Spleen (tissue), 11 donors: Measurements from ENCODE around the gene SSNA1. TPM values are rescaled to one million over a fixed set of nuclear protein-coding genes. Genes with fewer than 3 reads are reported as not detected.

Experiments used
- DNase-seq: peaks from one replicate; pipeline ENCODE4 v3.0.0-alpha.2; 2020
- H3K27ac ChIP-seq, 8 donors: fragments of 200-600 bp; sonication (generic) in 7 of 8; 1 replicate in 4 of 8; 2 replicates in 4 of 8; pipeline versions ENCODE4 v1.5.0 to v1.8.0; 2016 to 2021; ENCODE audit warnings: inconsistent platforms in 4 of 8, mild to moderate bottlenecking in 4 of 8, moderate library complexity in 1 of 8
- H3K27me3 ChIP-seq, 7 donors: fragments of 200-600 bp; sonication (generic) in 6 of 7; replicated peaks in 1 of 7; 1 replicate in 4 of 7; 2 replicates in 3 of 7; pipeline versions ENCODE4 v1.5.0 to v1.8.0; 2016 to 2021; ENCODE audit warnings: inconsistent platforms in 3 of 7, mild to moderate bottlenecking in 1 of 7
- H3K36me3 ChIP-seq, 6 donors: fragments of 200-600 bp; sonication (generic) in 5 of 6; 1 replicate in 4 of 6; 2 replicates in 2 of 6; pipeline versions ENCODE4 v1.5.0 to v1.8.0; 2016 to 2021; ENCODE audit warnings: inconsistent platforms in 2 of 6
- H3K4me1 ChIP-seq, 6 donors: fragments of 200-600 bp; sonication (generic) in 5 of 6; 1 replicate in 3 of 6; 2 replicates in 3 of 6; pipeline versions ENCODE4 v1.5.0 to v1.8.0; 2016 to 2021; ENCODE audit warnings: inconsistent platforms in 3 of 6
- H3K4me3 ChIP-seq, 8 donors: fragments of 200-600 bp; sonication (generic) in 7 of 8; 1 replicate in 4 of 8; 2 replicates in 4 of 8; pipeline versions ENCODE4 v1.5.0 to v1.8.0; 2016 to 2021; ENCODE audit warnings: inconsistent platforms in 4 of 8, mild to moderate bottlenecking in 4 of 8, moderate library complexity in 2 of 8
- H3K9me3 ChIP-seq, 8 donors: fragments of 200-600 bp; sonication (generic) in 7 of 8; 1 replicate in 4 of 8; 2 replicates in 4 of 8; pipeline versions ENCODE4 v1.5.0 to v1.8.0; 2016 to 2021; ENCODE audit warnings: inconsistent platforms in 4 of 8
- POLR2A ChIP-seq, 3 donors: fragments of 450-650 bp; IDR thresholded peaks; one replicate each; pipeline ENCODE4 v1.5.1; 2017; ENCODE audit warnings: antibody characterized with exemption in 3 of 3, mild to moderate bottlenecking in 1 of 3
- POLR2AphosphoS5 ChIP-seq, 3 donors: sonication (generic); formaldehyde crosslinking; IDR thresholded peaks; one replicate each; pipeline ENCODE4 v1.5.1; 2017; ENCODE audit warnings: antibody characterized with exemption in 3 of 3
- WGBS, 5 donors: extraction: QIAGEN DNeasy Blood & Tissue Kit in 3 of 5; methylation state at CpG; one replicate each; pipeline versions ENCODE4 v1.1.5 to v1.1.7; 2013 to 2018; 5-methylcytosine and 5-hydroxymethylcytosine counted together
- intact Hi-C: fragments of 100-400 bp; cut with DNase I; formaldehyde crosslinking; loops from one replicate; pipeline ENCODE4 v1.15.0; 2023; ENCODE audit warnings: low total_unique reads
- polyA plus RNA-seq, 3 donors: library from polyadenylated mRNA; stranded (reverse); fragments of 200-250 nt; gene quantifications; one replicate each; pipeline ENCODE4 v1.2.1, GENCODE V29; 2013
- total RNA-seq, 7 donors: library from RNA; depleted of rRNA in 3 of 7; stranded (reverse); fragments of >200 nt in 3 of 7; fragmentation: NEBNext Ultra II Directional in 4 of 7; extraction: Animal tissue kit (Norgen Biotek cat#: 25700) in 4 of 7; gene quantifications; one replicate each; pipeline versions ENCODE4 v1.1.0 to v1.2.1, GENCODE V29; 2016 to 2021
- TF ChIP-seq, protein P1 (sequence below), 11 experiments: fragments of 200-600 bp in 7 of 11; fragments of 450-650 bp in 4 of 11; sonication (generic) in 4 of 11; IDR thresholded peaks in 8 of 11; conservative IDR thresholded peaks in 3 of 11; 1 replicate in 7 of 11; 2 replicates in 4 of 11; pipeline versions ENCODE4 v1.4.0 to v1.8.0; 2016 to 2021; ENCODE audit warnings: antibody characterized with exemption in 11 of 11, inconsistent platforms in 4 of 11, mild to moderate bottlenecking in 1 of 11
- donor health status: healthy with polysubstance abuse.
- donor health status: DM: no; HTN: no; CAD: no; lungs with moderate emphysema.
- donor health status: DM: no; HTN: no; CAD: no.
- donor health status: Bipolar disorder and iron deficiency.
- donor health status: healthy.
- donor health status: DM: no; HTN: no; CAD: no.
- donor health status: DM: yes; HTN: yes; CAD: no.

SSNA1 gene
- total and polyA plus RNA-seq, 10 donors: 38.2 to 109 (median 48.0) TPM

DNA sequence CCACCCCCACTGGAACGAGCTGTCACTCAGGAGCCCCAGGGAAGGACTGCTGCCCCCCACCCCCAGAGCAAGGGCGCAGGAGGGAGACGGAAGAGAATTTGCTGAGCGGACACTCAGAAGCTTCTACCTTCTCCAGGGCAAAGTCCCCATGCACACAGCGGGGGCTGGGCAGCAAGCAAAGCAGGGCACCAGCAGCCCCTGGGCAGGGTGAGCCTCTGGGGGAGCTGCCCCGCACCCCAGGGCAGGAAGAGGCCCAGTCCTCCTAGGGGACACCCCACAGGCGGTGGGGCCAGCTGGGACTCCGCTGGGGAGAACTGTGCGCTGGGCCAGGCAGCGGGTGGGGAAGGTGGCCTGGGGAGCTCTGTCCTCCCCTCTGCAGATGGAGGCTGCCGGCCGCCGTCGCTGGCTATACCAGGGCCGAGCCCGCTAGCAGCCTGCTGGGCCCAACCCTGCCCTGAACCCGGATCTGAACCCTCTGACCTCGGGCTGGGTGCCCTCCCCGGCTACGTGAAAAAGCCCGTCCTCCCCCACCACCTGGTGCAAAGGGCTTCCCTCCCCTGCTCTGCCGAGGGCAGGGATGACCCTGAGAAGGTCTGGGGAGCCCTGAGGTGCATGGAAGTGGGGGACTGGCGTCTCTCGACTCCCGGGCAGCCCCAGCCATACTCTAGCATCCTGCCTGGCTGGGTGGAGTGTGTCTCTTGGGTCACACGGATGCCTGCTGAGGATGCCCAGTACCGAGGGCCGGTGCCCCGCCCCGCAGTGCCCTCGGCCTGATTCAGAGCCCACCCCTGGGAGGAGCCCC, 41.6 kb downstream of the SSNA1 start:
- TF ChIP-seq POLR2A (IDR thresholded peaks at IDR 0.05): no peak
- TF ChIP-seq POLR2AphosphoS5 (IDR thresholded peaks at IDR 0.05): no peak
- TF ChIP-seq, protein P1, sequence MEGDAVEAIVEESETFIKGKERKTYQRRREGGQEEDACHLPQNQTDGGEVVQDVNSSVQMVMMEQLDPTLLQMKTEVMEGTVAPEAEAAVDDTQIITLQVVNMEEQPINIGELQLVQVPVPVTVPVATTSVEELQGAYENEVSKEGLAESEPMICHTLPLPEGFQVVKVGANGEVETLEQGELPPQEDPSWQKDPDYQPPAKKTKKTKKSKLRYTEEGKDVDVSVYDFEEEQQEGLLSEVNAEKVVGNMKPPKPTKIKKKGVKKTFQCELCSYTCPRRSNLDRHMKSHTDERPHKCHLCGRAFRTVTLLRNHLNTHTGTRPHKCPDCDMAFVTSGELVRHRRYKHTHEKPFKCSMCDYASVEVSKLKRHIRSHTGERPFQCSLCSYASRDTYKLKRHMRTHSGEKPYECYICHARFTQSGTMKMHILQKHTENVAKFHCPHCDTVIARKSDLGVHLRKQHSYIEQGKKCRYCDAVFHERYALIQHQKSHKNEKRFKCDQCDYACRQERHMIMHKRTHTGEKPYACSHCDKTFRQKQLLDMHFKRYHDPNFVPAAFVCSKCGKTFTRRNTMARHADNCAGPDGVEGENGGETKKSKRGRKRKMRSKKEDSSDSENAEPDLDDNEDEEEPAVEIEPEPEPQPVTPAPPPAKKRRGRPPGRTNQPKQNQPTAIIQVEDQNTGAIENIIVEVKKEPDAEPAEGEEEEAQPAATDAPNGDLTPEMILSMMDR (IDR thresholded peaks at IDR 0.05 in 8 of 11, conservative IDR thresholded peaks at IDR 0.05 in 3 of 11): no peak
- intact Hi-C loops: no loop called here

DNA sequence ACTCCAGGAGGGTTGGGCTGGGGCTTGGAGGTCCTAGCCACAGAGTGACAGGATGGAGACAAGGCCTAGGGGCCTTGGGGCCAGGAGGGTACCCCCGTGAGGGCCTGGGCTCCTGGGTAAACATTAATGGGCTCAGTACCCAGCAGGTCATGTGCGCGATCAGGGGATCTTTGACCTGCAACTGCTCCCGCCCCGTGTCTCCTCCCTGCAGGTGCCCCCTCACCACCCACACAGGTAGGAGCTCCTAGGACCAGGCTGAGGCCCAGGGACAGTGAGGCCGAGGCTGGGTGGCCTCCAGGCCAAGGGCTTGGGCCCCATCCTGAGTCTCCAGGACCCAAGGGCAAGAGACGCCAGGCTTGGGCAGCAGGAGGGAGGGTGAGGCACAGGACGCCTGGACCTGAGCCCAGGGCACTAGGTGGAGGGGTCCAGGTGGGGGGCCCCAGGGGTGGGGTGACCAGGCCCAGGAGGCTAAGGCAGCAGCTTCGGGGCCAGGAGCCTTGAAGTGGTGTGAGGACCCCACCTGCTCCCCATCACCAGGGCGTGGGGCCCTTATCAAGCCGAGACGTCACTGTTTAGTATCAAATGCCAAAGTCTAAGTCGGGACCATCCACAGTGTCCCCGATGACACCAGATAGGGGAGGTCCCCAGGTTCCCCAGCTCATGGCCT, 42.4 kb downstream of the SSNA1 start, which contains the start of gene SLC34A3:
SLC34A3 (plus strand) TSS at position 197 of the 667 bp plus-strand sequence. CDS start 802 bp downstream, outside the sequence.
- Histone ChIP-seq H3K9me3 (no peaks in the 10 kb centered on the region), H3K36me3 (no peaks in the 10 kb centered on the region), H3K4me1 (peaks cover 5 to 27% (median 22%) of the 10 kb centered on the region in 6 donors), H3K27me3 (peaks cover 0 to 91% (median 45%) of the 10 kb centered on the region in 7 donors), H3K27ac (no peak within 1 kb of the TSS), H3K4me3 (no peak within 1 kb of the TSS)
- TF ChIP-seq, protein P1 (IDR thresholded peaks at IDR 0.05 in 8 of 11, conservative IDR thresholded peaks at IDR 0.05 in 3 of 11): no peak
- TF ChIP-seq POLR2A (IDR thresholded peaks at IDR 0.05) (no peak), POLR2AphosphoS5 (IDR thresholded peaks at IDR 0.05) (no peak)
- DNase-seq: no peak
- intact Hi-C loops: no loop called here
- WGBS, 5 donors: 62 to 83% (median 76%) methylated on average over 9 to 14 of the region's 14 CpGs

More for the DNA sequence above, 41.6 kb downstream of the SSNA1 start:
- Histone ChIP-seq H3K27me3 (peaks cover 0 to 83% (median 45%) of the 10 kb centered on the region in 7 donors), H3K4me1 (peaks cover 0 to 22% (median 14%) of the 10 kb centered on the region in 6 donors), H3K27ac (no peak overlapping the region), H3K4me3 (no peak overlapping the region), H3K36me3 (no peaks in the 10 kb centered on the region), H3K9me3 (no peaks in the 10 kb centered on the region)
- WGBS, 5 donors: 45 to 67% (median 62%) methylated on average over 8 to 31 of the region's 31 CpGs
- no peak for DNase-seq

DNA sequence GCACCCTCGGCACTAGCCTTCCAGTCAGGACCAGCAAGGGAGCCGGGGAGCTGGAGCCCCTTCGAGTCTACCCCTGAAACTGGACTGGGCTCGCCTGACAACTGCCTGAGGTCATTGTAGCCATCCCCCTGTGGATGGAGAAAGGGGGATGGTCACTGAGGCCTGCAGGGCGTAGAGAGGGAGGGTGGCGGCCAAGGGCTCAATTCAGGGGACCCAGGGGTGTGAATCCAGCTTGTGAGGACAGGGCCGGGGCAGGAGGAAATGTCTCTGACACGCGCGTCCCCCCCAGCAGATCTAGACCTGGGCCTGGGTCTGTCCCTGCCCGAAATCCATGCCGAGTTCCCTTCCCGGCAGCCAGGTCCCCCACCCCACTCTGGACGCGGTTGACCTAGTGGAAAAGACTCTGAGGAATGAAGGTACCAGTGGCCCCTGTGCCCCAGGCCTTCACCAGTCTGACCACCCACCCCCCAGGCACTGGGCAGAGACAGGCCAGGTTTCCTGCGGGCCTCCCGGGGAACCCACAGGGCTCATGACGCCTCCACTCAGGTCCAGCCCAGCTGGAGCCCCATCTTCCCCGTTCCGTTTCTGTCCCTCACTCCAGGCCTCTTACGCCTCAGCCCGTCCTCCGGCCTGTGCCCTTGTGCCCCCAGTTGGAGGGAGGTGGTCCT, 43.0 kb downstream of the SSNA1 start:
- no peak for DNase-seq
- TF ChIP-seq, protein P1 (IDR thresholded peaks at IDR 0.05 in 8 of 11, conservative IDR thresholded peaks at IDR 0.05 in 3 of 11): no peak
- TF ChIP-seq POLR2A (IDR thresholded peaks at IDR 0.05) (no peak), POLR2AphosphoS5 (IDR thresholded peaks at IDR 0.05) (no peak)
- Histone ChIP-seq H3K36me3 (no peaks in the 10 kb centered on the region), H3K9me3 (no peaks in the 10 kb centered on the region), H3K4me3 (no peak overlapping the region), H3K27ac (no peak overlapping the region), H3K27me3 (peaks cover 0 to 92% (median 45%) of the 10 kb centered on the region in 7 donors), H3K4me1 (peaks cover 10 to 34% (median 28%) of the 10 kb centered on the region in 6 donors)
- intact Hi-C loops: no loop called here
- WGBS, 5 donors: 83 to 93% (median 84%) methylated on average over 13 to 23 of the region's 23 CpGs
